Activated CD4-positive, alpha-beta T cell treated with anti-CD3 and anti-CD28 coated beads for 1 hour (primary cell): ENCODE results near the gene URI1.
"Not testable (repeated sequence)": the region's sequence is repeated elsewhere in the genome, so short reads cannot be mapped to it uniquely, and the experiment has no call there.

Source experiments
- DNase-seq: peaks from one replicate; pipeline ENCODE4 v3.0.0-alpha.2; 2020

The URI1 gene, protein sequence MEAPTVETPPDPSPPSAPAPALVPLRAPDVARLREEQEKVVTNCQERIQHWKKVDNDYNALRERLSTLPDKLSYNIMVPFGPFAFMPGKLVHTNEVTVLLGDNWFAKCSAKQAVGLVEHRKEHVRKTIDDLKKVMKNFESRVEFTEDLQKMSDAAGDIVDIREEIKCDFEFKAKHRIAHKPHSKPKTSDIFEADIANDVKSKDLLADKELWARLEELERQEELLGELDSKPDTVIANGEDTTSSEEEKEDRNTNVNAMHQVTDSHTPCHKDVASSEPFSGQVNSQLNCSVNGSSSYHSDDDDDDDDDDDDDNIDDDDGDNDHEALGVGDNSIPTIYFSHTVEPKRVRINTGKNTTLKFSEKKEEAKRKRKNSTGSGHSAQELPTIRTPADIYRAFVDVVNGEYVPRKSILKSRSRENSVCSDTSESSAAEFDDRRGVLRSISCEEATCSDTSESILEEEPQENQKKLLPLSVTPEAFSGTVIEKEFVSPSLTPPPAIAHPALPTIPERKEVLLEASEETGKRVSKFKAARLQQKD

GRCh38 chr19:29941828-29942403 is at the start of gene URI1:
URI1 (plus strand) TSS chr19:29942239; CDS start chr19:29942548, 309 bp downstream.
- DNase-seq, result peak; percentile 89

- DNase-seq, result no peak
Measured at GRCh38 chr19:29893606-29894284, 48.3 kb upstream of the URI1 start.

GRCh38 chr19:29896802-29897201 is 45.2 kb upstream of the URI1 start:
- DNase-seq, result no peak

DNA sequence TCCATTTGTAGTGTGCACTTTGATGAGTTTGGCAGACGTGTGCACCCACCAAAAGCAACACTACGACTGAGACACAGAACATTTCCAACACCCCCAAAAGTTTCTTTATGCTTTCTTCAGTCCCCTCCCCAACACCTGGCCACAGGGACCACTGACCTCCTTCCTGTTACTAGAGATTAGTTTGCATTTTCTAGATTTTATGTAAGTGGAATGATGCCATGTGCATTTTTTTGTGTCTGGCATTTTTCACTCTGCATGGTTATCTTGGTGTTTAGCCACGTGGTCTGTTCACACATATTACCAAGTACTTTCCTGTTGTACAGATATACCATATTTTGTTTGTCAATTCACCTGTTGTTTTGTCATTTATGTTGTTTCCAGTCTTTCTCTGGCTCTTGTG is 44.6 kb upstream of the URI1 start:
- DNase-seq, result no peak

- DNase-seq, result no peak
Measured at GRCh38 chr19:29904017-29904416, 38.0 kb upstream of the URI1 start.

DNA sequence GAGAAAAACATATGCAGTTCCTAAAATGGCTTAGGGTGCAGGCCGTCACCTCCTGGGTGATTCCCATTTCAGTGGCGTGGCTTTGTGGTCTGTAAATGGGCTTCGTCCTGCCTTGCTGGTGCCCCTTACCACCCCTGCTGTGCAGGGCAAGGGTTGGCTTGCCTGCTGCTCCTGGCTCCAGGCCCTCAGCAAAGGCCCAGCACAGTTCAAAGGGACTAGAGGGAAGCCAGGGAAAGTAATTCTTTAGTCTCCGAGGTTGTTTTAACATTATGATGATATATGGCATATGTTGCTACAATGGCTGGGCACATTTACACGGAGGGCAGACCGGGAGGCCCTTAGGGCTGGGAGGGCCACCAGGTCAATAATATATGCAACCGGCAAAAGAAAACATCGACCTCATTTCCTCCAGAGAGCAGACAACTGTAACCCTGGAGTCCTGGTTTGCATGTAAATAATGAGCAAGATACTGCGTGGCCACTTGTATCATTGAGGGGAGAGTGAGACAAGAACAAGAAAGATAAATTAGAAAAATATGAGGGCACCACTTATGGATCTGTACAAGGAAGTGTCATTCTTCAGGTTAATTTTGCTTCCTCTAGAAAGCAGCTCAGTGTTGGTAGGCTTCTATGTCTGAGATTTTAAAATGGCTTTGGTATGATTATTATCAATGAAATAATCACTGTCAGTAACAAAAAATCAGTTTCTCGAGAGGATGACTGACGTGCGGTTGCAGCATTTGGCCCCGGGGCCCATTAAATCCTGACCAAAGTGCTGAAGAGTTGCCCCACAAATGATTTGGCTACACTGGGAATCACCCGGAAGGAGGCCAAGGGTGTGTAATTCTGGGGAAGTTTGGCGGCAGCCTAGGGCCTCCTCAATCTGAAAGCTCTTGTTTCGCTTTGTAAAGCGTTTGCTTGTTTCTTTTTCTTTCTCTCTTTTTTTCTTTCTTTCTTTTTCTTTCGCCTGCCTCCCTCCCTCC is 32.8 kb upstream of the URI1 start:
- no peak for DNase-seq

- no peak for DNase-seq
Measured at GRCh38 chr19:29914933-29915332, 27.1 kb upstream of the URI1 start.

DNA sequence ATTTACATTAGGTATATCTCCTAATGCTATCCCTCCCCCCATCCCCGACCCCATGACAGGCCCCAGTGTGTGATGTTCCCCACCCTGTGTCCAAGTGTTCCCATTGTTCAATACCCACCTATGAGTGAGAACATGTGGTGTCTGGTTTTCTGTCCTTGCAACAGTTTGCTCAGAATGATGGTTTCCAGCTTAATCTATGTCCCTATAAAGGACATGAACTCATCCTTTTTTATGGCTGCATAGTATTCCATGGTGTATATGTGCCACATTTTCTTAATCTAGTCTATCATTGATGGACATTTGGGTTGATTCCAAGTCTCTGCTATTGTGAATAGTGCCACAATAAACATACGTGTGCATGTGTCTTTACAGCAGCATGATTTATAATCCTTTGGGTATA is 26.2 kb upstream of the URI1 start:
- not testable (repeated sequence) for DNase-seq

DNA sequence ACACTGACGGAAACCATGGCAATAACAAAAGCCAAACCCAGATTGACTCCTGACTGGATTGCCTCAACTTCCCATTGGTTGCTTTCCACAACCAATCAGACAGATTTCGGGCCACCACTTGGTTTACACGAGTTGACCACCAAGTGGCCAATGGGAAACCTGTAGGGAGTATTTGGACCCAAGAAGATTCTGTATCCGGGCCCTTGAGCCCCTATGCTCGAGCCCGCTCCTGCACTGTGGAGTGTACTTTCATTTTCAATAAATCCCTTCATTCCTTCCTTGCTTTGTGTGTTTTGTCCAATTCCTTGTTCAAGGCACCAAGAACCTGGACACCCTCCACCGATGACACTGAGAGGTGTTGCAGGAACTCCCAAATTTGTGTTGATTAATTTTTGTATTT is 24.1 kb upstream of the URI1 start:
- DNase-seq, result no peak

DNA sequence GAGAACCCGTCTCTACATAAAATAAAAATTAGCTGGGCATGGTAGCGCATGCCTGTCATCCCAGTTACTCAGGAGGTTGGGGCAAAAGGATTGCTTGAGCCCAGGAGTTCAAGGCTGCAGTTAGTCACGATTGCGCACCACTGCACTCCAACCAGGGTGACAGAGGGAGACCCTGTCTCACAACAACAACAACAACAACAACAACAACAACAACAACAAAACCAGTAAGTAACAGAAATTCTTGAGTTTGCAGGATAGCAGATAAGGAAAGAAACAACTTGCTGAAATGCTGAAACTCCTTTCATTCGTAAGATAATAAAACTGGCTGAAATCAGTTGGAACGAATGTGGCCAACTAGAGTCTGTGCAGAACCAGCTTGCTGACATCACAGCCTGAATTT is 23.1 kb upstream of the URI1 start:
- no peak for DNase-seq

GRCh38 chr19:29922972-29923371 is 19.1 kb upstream of the URI1 start:
- DNase-seq, result no peak

GRCh38 chr19:29923653-29924052 is 18.4 kb upstream of the URI1 start:
- DNase-seq, result no peak

DNA sequence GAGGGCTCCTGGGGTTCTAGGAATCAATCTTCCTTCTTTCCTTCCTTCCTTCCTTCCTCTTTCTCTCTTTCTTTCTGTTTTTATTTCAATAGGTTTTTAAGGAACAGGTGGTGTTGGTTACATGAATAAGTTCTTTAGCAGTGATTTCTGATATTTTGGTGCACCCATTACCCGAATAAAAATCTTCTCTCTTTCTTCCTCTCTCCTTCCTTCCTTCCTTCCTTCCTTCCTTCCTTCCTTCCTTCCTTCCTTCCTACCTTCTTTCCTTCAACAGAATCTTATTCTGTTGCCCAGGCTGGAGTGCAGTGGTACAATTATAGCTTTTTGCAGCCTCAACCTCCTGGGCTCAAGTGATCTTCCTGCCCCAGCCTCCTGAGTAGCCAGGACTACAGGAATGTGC is 16.0 kb upstream of the URI1 start:
- no peak for DNase-seq

DNA sequence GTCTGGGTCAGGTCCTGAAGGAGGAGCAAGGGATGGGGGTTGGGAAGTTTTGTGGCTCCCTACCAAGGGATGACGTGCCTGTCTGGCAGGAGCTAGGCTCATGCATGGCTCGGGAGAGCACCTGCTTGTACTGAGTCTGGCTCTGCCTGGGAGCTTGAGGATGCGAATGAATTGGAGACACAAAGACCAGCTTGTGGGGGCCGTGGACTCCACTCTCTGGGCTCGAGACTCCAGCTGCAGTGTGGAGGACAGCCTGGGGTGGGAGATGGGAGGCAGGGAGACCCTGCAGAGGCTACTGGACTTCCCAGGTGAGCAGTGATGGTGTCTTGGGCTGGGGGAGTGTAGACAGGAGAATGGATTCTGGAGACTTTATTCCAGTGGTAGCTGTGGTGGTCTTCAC is 15.2 kb upstream of the URI1 start:
- DNase-seq, result no peak

- no peak for DNase-seq
Measured at GRCh38 chr19:29927944-29928625, 14.0 kb upstream of the URI1 start.

GRCh38 chr19:29928831-29929230 is 13.2 kb upstream of the URI1 start:
- DNase-seq, result no peak

GRCh38 chr19:29934257-29934656 is 7.8 kb upstream of the URI1 start:
- no peak for DNase-seq

DNA sequence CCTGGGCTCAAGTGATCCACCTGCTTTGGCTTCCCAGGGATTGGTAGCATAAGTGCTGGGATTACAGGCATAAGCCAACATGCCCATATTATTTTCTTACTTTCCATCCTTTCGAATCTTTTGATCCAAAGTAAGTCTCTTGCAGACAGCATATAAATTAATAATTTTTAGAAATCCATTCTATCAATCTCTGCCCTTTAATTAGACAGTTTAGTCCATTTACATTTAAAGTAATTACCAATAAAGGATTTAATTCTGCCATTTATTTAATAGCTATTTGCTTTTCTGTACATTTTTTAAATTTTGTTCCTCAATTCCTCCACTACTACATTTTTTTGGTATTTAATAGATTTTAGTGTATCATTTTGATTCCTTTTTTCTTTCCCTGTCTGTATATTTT is 7.3 kb upstream of the URI1 start:
- DNase-seq, result no peak

- DNase-seq, result no peak
Measured at GRCh38 chr19:29936409-29936808, 5.6 kb upstream of the URI1 start.

GRCh38 chr19:29939628-29940027 is 2.4 kb upstream of the URI1 start:
- DNase-seq, result no peak

DNA sequence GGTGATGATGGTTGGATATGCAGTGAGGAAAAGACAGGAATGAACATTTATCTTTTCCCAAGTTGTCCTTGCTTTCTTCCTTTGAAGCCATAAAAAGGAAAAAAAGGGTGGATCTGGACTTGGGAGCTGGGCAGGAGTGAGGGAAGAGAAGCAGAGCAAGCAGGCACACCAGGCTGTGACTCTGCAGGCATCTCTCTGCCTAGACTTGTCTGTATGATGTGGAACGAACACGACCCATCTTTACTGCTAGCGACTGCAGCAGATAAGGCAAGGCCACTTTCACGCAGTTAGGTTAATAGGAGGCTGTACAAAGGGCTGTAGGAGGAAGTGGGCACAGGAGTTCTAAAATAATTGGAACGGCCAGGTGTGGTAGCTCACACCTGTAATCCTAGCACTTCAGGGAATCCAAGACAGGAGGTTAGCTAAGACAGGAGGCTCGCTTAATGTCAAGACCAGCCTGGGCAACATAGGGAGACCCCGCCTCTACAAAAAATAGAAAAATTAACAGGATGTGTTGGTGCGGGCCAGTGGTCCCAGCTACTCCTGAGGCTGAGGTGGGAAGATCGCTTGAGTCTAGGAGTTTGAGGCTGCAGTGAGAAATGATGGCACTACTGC is 961 bp upstream of the URI1 start:
- DNase-seq, result no peak
